Stimulated activated CD8-positive, alpha-beta memory T cell treated with anti-CD3 and anti-CD28 coated beads, Interleukin-12 subunit alpha, Interleukin-12 subunit beta, amount 100 ng/mL, for 24 hours (primary cell): ENCODE data around the gene PPP2R5D.
A peak's percentile ranks its signal among the peaks of the same experiment; 100 is the strongest.

Experiments
- DNase-seq: peaks from one replicate; pipeline ENCODE4 v3.0.0-alpha.2; 2020; ENCODE audit errors: extremely low read depth

The PPP2R5D gene

GRCh38 chr6:43055966-43056365 is 71.6 kb downstream of the PPP2R5D start:
- DNase-seq: no peak

- no peak for DNase-seq
Measured at GRCh38 chr6:43058531-43058930, 74.2 kb downstream of the PPP2R5D start.

- DNase-seq: peak; percentile 89
Measured at GRCh38 chr6:43059168-43060033, 75.0 kb downstream of the PPP2R5D start, which contains the start of the genes KLC4 and MRPL2. Gene KLC4 (plus strand): TSS chr6:43059631. CDS start chr6:43061336, 1,705 bp downstream. Gene MRPL2 (minus strand): TSS chr6:43059434. CDS start chr6:43059381, 53 bp downstream.

- no peak for DNase-seq
Measured at GRCh38 chr6:43060034-43060754, 75.8 kb downstream of the PPP2R5D start.

- no peak for DNase-seq
Measured at GRCh38 chr6:43060755-43061633, 76.6 kb downstream of the PPP2R5D start.

- no peak for DNase-seq
Measured at GRCh38 chr6:43061861-43062260, 77.5 kb downstream of the PPP2R5D start.
